ENCODE data around the gene MTPN. TPM values are rescaled to one million over a fixed set of nuclear protein-coding genes. Genes with fewer than 3 reads are reported as not detected.

Gene MTPN
- polyA plus RNA-seq, 3 donors: 73.6 to 156 (median 142) TPM

GRCh38 chr7:135920478-135920877, 56.7 kb downstream of the MTPN start:
- peaks cover 5 to 13% of the 10 kb centered on the region in 2 donors for H3K36me3 Mint-ChIP-seq
- no peak overlapping the region for H2AFZ ChIP-seq (ENCODE audit: insufficient read depth, low read depth, low read length, poor library complexity, severe bottlenecking)
- H3K27ac Mint-ChIP-seq: peak overlapping the region in 2 of 7 donors; percentile 7 to 31
- peaks cover 27% of the 10 kb centered on the region for H3K4me1 Mint-ChIP-seq
- no peaks in the 10 kb centered on the region for H3K79me2 ChIP-seq (ENCODE audit: insufficient read depth, low read length)
- H3K27me3 ChIP-seq (ENCODE audit: control insufficient read depth in 2 of 2, insufficient read depth in 2 of 2, low read length in 2 of 2): no peaks in the 10 kb centered on the region
- H3K4me2 ChIP-seq (replicated peaks; ENCODE audit: extremely low read depth, low read length, poor library complexity, severe bottlenecking): no peak overlapping the region
- no peak overlapping the region for H3K4me3 ChIP-seq (replicated peaks in 1 of 3; ENCODE audit: low read depth in 2 of 3, low read length in 3 of 3)
- H3K9me3 ChIP-seq (replicated peaks in 1 of 2; ENCODE audit: control insufficient read depth in 1 of 2, insufficient read depth in 1 of 2, low read length in 2 of 2): peaks cover 0 to 3% of the 10 kb centered on the region in 2 donors
- peaks cover 0 to 5% of the 10 kb centered on the region in 2 donors for H3K4me1 ChIP-seq (ENCODE audit: control insufficient read depth in 1 of 2, insufficient read depth in 2 of 2, low read length in 2 of 2)
- peaks cover 0 to 8% (median 2%) of the 10 kb centered on the region in 7 donors for H3K9me3 Mint-ChIP-seq
- TF ChIP-seq CTCF (IDR thresholded peaks at IDR 0.05): no peak
- WGBS (ENCODE audit: insufficient coverage): 0% methylated on average over 1 of the region's 7 CpGs
- H3K27ac ChIP-seq (ENCODE audit: low read depth in 1 of 2, low read length in 2 of 2): no peak overlapping the region
- H3K4me3 Mint-ChIP-seq: peak overlapping the region in 1 of 2 donors; percentile 17
- no peak overlapping the region for H3K9ac ChIP-seq (ENCODE audit: insufficient read depth, low read length, poor library complexity, severe bottlenecking)
- DNase-seq: no peak
- H3K27me3 Mint-ChIP-seq (ENCODE audit: low read depth in 3 of 3): no peaks in the 10 kb centered on the region
- intact Hi-C loops (cut with micrococcal nuclease): loop anchor here in 1 of 2 donors (10.0 kb wide), 1 partner anchor 54 kb away; the partner anchor contains the start of gene MTPN
- peaks cover 0 to 4% of the 10 kb centered on the region in 2 donors for H3K36me3 ChIP-seq (replicated peaks in 1 of 2; ENCODE audit: control insufficient read depth in 1 of 2, insufficient read depth in 2 of 2, low read length in 2 of 2)
- H4K20me1 ChIP-seq (ENCODE audit: insufficient read depth, low read length): peaks cover 18% of the 10 kb centered on the region

- 62% methylated on average over 6 of the region's 10 CpGs for WGBS (ENCODE audit: insufficient coverage)
- H4K20me1 ChIP-seq (ENCODE audit: insufficient read depth, low read length): peaks cover 6% of the 10 kb centered on the region
- no peaks in the 10 kb centered on the region for H3K79me2 ChIP-seq (ENCODE audit: insufficient read depth, low read length)
- peaks cover 0 to 5% of the 10 kb centered on the region in 2 donors for H3K4me1 ChIP-seq (ENCODE audit: control insufficient read depth in 1 of 2, insufficient read depth in 2 of 2, low read length in 2 of 2)
- H3K9ac ChIP-seq (ENCODE audit: insufficient read depth, low read length, poor library complexity, severe bottlenecking): no peak overlapping the region
- H3K9me3 Mint-ChIP-seq: peaks cover 0 to 10% (median 2%) of the 10 kb centered on the region in 7 donors
- H3K4me3 ChIP-seq (replicated peaks in 1 of 3; ENCODE audit: low read depth in 2 of 3, low read length in 3 of 3): no peak overlapping the region
- peak overlapping the region in 1 of 7 donors; percentile 30 for H3K27ac Mint-ChIP-seq
- H3K4me3 Mint-ChIP-seq: no peak overlapping the region
- H3K4me2 ChIP-seq (replicated peaks; ENCODE audit: extremely low read depth, low read length, poor library complexity, severe bottlenecking): no peak overlapping the region
- H3K27me3 Mint-ChIP-seq (ENCODE audit: low read depth in 3 of 3): no peaks in the 10 kb centered on the region
- no peak for TF ChIP-seq CTCF (IDR thresholded peaks at IDR 0.05)
- H2AFZ ChIP-seq (ENCODE audit: insufficient read depth, low read depth, low read length, poor library complexity, severe bottlenecking): no peak overlapping the region
- no peak for DNase-seq
- H3K27me3 ChIP-seq (ENCODE audit: control insufficient read depth in 2 of 2, insufficient read depth in 2 of 2, low read length in 2 of 2): no peaks in the 10 kb centered on the region
- peaks cover 5 to 13% of the 10 kb centered on the region in 2 donors for H3K36me3 Mint-ChIP-seq
- H3K4me1 Mint-ChIP-seq: peaks cover 22% of the 10 kb centered on the region
- intact Hi-C loops (cut with micrococcal nuclease): no loop called here
- H3K36me3 ChIP-seq (replicated peaks in 1 of 2; ENCODE audit: control insufficient read depth in 1 of 2, insufficient read depth in 2 of 2, low read length in 2 of 2): no peaks in the 10 kb centered on the region
- no peak overlapping the region for H3K27ac ChIP-seq (ENCODE audit: low read depth in 1 of 2, low read length in 2 of 2)
- H3K9me3 ChIP-seq (replicated peaks in 1 of 2; ENCODE audit: control insufficient read depth in 1 of 2, insufficient read depth in 1 of 2, low read length in 2 of 2): peaks cover 0 to 3% of the 10 kb centered on the region in 2 donors
Observed at GRCh38 chr7:135919071-135919841, 57.9 kb downstream of the MTPN start.

All from CD14-positive monocyte (primary cell).